OCI-LY1 (cell line): ENCODE results near the gene CLPTM1L.

ENCODE experiments used
- H2AFZ ChIP-seq: fragments of 200-600 bp; sonication (generic), shearing (Covaris generic); 2 replicates; pipeline ENCODE4 v1.6.0; 2014; ENCODE audit warnings: antibody characterized with exemption, mild to moderate bottlenecking, low read length
- H3F3A ChIP-seq: fragments of 200-600 bp; sonication (generic), shearing (Covaris generic); 2 replicates; pipeline ENCODE4 v1.6.0; 2014; ENCODE audit warnings: mild to moderate bottlenecking, antibody characterized with exemption, low read length, moderate library complexity; ENCODE audit not compliant: insufficient read depth
- H3K27ac ChIP-seq: fragments of 200-600 bp; sonication (generic); 2 replicates; pipeline ENCODE4 v1.5.1; 2014; ENCODE audit warnings: low read length, mixed run types, mild to moderate bottlenecking, low read depth; ENCODE audit not compliant: poor library complexity, severe bottlenecking
- H3K27me3 ChIP-seq: fragments of 200-600 bp; sonication (generic); 2 replicates; pipeline ENCODE4 v1.6.0; 2014; ENCODE audit warnings: antibody characterized with exemption, mild to moderate bottlenecking, low read length, moderate library complexity; ENCODE audit not compliant: insufficient read depth
- H3K36me3 ChIP-seq: fragments of 200-600 bp; sonication (generic); 2 replicates; pipeline ENCODE4 v1.6.1; 2014; ENCODE audit warnings: mild to moderate bottlenecking, antibody characterized with exemption, low read length, moderate library complexity, mixed read lengths; ENCODE audit not compliant: insufficient read depth
- H3K4me1 ChIP-seq: fragments of 200-600 bp; sonication (generic); 2 replicates; pipeline ENCODE4 v1.5.1; 2014; ENCODE audit warnings: mild to moderate bottlenecking, low read length, moderate library complexity; ENCODE audit not compliant: insufficient read depth, severe bottlenecking
- H3K4me2 ChIP-seq: fragments of 200-600 bp; sonication (generic), shearing (Covaris generic); 2 replicates; pipeline ENCODE4 v1.6.1; 2014; ENCODE audit warnings: low read length
- H3K4me3 ChIP-seq: fragments of 200-600 bp; sonication (generic); 2 replicates; pipeline ENCODE4 v1.5.1; 2014; ENCODE audit warnings: low read length, low read depth, mild to moderate bottlenecking, mixed read lengths; ENCODE audit not compliant: poor library complexity, severe bottlenecking
- H3K79me2 ChIP-seq: fragments of 200-600 bp; shearing (Covaris generic); 2 replicates; pipeline ENCODE4 v1.6.1; 2016; ENCODE audit warnings: mixed run types, low read length, mixed read lengths; ENCODE audit not compliant: insufficient read depth
- H3K9ac ChIP-seq: fragments of 200-600 bp; sonication (generic), shearing (Covaris generic); 2 replicates; pipeline ENCODE4 v1.6.1; 2014; ENCODE audit warnings: mild to moderate bottlenecking, low read length, mixed read lengths
- H3K9me2 ChIP-seq: fragments of 200-600 bp; sonication (generic), shearing (Covaris generic); 2 replicates; pipeline ENCODE4 v1.6.1; 2014; ENCODE audit warnings: low read depth, mild to moderate bottlenecking, low read length, mixed read lengths
- H3K9me3 ChIP-seq: fragments of 200-600 bp; shearing (Covaris generic); 2 replicates; pipeline ENCODE4 v1.6.1; 2014; ENCODE audit warnings: low read length, mixed read lengths
- H4K20me1 ChIP-seq: fragments of 200-600 bp; sonication (generic), shearing (Covaris generic); 2 replicates; pipeline ENCODE4 v1.6.0; 2016; ENCODE audit warnings: mild to moderate bottlenecking, low read length; ENCODE audit not compliant: insufficient read depth
- EZH2 ChIP-seq: fragments of 200-600 bp; sonication (generic), shearing (Covaris generic); IDR thresholded peaks from 2 replicates; pipeline ENCODE4 v1.8.0; 2017; ENCODE audit warnings: borderline replicate concordance, mixed run types, mild to moderate bottlenecking, antibody characterized with exemption, low read length, moderate library complexity, mixed read lengths
- TF ChIP-seq, protein P1 (sequence below): fragments of 200-600 bp; sonication (generic), shearing (Covaris generic); IDR thresholded peaks from 2 replicates; pipeline ENCODE4 v1.5.1; 2017; ENCODE audit warnings: mild to moderate bottlenecking, antibody characterized with exemption, low read length, moderate library complexity, mixed read lengths

The CLPTM1L gene

DNA sequence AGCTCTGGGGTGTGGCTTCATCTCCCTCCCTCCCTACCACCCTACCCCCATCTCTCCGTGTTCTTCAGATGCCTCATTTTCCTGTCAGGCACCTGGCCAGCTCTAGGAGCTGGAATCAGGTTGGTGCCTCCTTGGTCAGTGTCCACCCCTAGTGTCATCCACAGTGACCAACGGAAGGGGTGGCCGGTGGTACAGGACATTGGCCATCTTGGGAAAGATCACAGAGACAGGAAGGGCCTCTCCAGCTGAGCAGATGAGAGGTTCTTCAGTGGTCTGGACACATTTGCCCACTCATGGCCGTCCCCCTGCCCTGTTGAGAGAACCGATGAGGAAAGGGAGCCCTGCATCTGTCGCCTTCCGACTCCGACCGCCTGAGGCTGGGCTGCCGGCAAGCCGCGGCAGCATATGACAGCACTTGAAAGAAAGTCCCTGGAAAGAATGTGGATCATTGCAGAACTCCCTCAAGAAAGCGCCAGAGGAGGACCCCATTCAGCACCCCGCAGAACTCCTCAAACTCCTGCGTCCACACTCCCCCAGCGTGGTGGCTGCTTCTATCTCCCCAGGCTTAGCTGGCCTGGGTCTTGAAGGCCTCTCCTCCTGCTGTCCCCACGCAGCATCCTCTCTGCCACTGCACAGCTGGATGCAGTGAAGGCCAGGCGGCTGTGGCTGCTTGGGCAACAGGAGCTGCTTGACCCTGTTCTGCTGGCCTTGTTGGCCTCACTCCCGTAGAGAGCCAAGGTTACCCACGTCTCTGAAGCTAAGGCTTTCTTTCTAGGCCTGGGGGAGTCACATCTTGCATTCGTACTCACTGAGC lies 1.9 kb upstream of the CLPTM1L start:
- TF ChIP-seq, protein P1, sequence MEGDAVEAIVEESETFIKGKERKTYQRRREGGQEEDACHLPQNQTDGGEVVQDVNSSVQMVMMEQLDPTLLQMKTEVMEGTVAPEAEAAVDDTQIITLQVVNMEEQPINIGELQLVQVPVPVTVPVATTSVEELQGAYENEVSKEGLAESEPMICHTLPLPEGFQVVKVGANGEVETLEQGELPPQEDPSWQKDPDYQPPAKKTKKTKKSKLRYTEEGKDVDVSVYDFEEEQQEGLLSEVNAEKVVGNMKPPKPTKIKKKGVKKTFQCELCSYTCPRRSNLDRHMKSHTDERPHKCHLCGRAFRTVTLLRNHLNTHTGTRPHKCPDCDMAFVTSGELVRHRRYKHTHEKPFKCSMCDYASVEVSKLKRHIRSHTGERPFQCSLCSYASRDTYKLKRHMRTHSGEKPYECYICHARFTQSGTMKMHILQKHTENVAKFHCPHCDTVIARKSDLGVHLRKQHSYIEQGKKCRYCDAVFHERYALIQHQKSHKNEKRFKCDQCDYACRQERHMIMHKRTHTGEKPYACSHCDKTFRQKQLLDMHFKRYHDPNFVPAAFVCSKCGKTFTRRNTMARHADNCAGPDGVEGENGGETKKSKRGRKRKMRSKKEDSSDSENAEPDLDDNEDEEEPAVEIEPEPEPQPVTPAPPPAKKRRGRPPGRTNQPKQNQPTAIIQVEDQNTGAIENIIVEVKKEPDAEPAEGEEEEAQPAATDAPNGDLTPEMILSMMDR, result no peak
- no peak for TF ChIP-seq EZH2
- H3K9me3 ChIP-seq, result no peaks in the 10 kb centered on the region
- no peak overlapping the region for H3K4me3 ChIP-seq
- H3K9ac ChIP-seq, result no peak overlapping the region
- H3K27ac ChIP-seq, result no peak overlapping the region
- no peaks in the 10 kb centered on the region for H3F3A ChIP-seq
- no peaks in the 10 kb centered on the region for H4K20me1 ChIP-seq
- peaks cover 7% of the 10 kb centered on the region; the same call in 1 of the 2 replicates for H3K27me3 ChIP-seq
- H3K4me2 ChIP-seq, result no peak overlapping the region
- no peak overlapping the region for H2AFZ ChIP-seq
- peaks cover 9% of the 10 kb centered on the region for H3K79me2 ChIP-seq
- peaks cover 32% of the 10 kb centered on the region for H3K4me1 ChIP-seq
- H3K9me2 ChIP-seq, result no peaks in the 10 kb centered on the region
- peaks cover 17% of the 10 kb centered on the region; the same call in 1 of the 2 replicates for H3K36me3 ChIP-seq

DNA sequence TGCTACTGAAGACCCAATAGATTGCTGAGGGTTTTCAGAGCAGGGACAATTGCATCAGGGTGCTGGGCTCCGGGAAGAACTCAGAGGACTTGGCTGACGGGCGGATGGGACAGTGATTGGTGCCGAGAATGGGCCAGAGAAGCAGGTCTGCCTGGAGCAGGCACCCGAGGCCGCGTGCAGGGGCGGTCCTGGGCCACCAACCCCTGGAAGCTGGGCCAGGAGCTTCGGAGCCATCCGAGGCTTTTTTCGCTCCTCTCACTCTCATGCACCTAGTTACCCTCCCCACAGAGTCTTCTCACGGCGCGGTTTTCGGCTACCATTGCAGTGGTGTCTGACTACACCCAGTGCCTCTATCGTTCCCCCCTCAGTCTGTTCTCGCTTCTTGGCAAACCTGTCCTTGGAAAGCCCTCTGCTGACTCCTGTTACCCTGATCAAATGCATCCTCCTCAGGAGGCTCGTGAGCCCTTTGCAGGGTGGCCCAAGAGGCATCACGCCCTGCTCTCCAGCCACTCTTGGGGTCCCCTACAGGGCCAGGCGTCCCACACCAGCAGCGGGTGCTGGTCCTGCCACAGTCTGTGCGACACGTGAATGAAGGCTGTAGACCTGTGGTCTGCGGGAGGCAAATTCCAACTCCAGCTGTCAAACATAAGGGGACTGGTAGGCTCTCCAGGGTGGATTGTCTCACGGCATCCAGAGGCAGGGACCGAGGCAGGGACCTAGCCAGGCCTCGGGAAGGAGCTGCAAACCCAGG lies 1.2 kb upstream of the CLPTM1L start:
- Histone ChIP-seq H3K27me3 (no peaks in the 10 kb centered on the region), H3K9ac (peak overlapping the region; percentile 78), H3K9me3 (no peaks in the 10 kb centered on the region), H3F3A (no peaks in the 10 kb centered on the region), H2AFZ (no peak overlapping the region), H3K27ac (no peak overlapping the region), H3K4me3 (peak overlapping the region; percentile 81), H3K9me2 (no peaks in the 10 kb centered on the region), H3K4me1 (peaks cover 39% of the 10 kb centered on the region), H3K4me2 (peak overlapping the region; percentile 72), H3K79me2 (peaks cover 9% of the 10 kb centered on the region), H3K36me3 (peaks cover 24% of the 10 kb centered on the region), H4K20me1 (no peaks in the 10 kb centered on the region)
- TF ChIP-seq, protein P1, result no peak
- no peak for TF ChIP-seq EZH2

DNA sequence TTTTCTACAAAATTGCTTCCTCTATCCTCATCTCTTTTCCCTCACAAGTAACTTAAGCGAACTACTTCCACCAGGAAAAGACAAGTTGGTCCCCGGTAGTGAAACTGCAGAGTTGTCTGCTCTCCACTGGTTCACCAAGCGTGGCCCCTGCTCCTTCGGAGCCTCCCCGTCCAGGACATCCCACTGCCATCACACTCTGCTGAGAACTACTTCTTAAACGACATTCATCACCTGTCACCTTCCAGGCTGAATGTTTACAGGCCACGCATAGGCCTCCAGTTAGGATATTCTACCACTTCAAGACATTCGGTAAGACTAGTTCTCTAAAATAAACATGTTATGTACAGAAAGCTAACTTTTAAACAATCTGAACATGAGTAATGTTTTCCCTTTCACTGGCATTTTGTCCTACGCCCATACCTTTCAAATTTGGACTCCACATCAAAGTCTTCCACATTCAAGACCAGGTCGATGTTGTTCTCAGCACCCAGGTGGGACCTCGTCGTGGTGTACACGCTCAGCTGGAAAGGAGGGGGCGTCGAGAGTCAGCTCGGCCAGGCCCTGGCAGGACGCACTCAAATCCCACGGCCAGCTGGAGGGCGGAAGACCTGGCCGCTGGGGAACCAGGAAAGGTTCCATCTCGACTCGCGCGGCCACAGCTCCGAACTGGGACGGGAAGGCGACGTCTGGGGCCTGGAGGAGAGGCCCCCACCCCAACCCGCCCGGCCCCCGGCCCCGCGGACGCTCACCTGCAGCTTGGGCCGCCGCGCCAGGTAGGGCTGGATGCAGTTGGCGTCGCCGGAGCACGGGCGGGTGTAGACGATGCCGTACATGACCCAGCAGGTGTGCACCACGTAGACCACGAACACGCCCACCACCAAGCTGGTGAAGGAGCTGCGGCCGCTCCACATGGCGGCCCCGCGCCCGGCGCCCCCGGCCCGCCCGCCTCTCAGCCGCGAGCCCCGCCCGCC lies 683 bp downstream of the CLPTM1L start:
- peak overlapping the region; percentile 71 for H3K9ac ChIP-seq
- H3K4me2 ChIP-seq, result peak overlapping the region; percentile 78
- no peaks in the 10 kb centered on the region for H4K20me1 ChIP-seq
- TF ChIP-seq, protein P1, result no peak
- TF ChIP-seq EZH2, result no peak
- peak overlapping the region; percentile 92 for H3K27ac ChIP-seq
- peak overlapping the region; percentile 79 for H3K4me3 ChIP-seq
- H3K79me2 ChIP-seq, result peaks cover 9% of the 10 kb centered on the region
- peaks cover 42% of the 10 kb centered on the region for H3K36me3 ChIP-seq
- no peaks in the 10 kb centered on the region for H3K9me2 ChIP-seq
- no peaks in the 10 kb centered on the region for H3F3A ChIP-seq
- no peaks in the 10 kb centered on the region for H3K27me3 ChIP-seq
- no peak overlapping the region for H2AFZ ChIP-seq
- peaks cover 40% of the 10 kb centered on the region for H3K4me1 ChIP-seq
- no peaks in the 10 kb centered on the region for H3K9me3 ChIP-seq
